IPS DF 6.9 (cell line): ENCODE results near the gene MACF1.

ENCODE experiments used
- DNase-seq: peaks from one replicate; pipeline ENCODE4 v3.0.0-alpha.2; 2013; ENCODE audit warnings: low read depth, low spot score
- H3K27ac ChIP-seq: one replicate; pipeline ENCODE4 v1.5.1; 2013; ENCODE audit warnings: low read length, control low read depth
- H3K27me3 ChIP-seq: 2 replicates; pipeline ENCODE4 v1.6.1; 2013; ENCODE audit warnings: mild to moderate bottlenecking, low read length; ENCODE audit not compliant: control insufficient read depth, insufficient read depth
- H3K36me3 ChIP-seq: 2 replicates; pipeline ENCODE4 v1.6.1; 2013; ENCODE audit warnings: low read length; ENCODE audit not compliant: control insufficient read depth, insufficient read depth
- H3K4me1 ChIP-seq: 2 replicates; pipeline ENCODE4 v1.6.1; 2013; ENCODE audit warnings: low read length; ENCODE audit not compliant: control insufficient read depth, insufficient read depth
- H3K4me3 ChIP-seq: 2 replicates; pipeline ENCODE4 v1.5.1; 2013; ENCODE audit warnings: mild to moderate bottlenecking, low read length
- H3K9me3 ChIP-seq: 2 replicates; pipeline ENCODE4 v1.6.1; 2013; ENCODE audit warnings: low read length, inconsistent platforms; ENCODE audit not compliant: control insufficient read depth, insufficient read depth
- whole genome bisulfite sequencing: extraction: QIAGEN DNeasy Blood & Tissue Kit; methylation state at CpG from one replicate; pipeline ENCODE4 v1.1.7; 2013; ENCODE audit warnings: mixed read lengths, missing lambda C conversion rate; ENCODE audit not compliant: insufficient read length, insufficient coverage; 5-methylcytosine and 5-hydroxymethylcytosine counted together

The MACF1 gene

GRCh38 chr1:39427912-39428311 is 223.4 kb downstream of the MACF1 start:
- H3K9me3 ChIP-seq, result no peaks in the 10 kb centered on the region
- no peak overlapping the region for H3K27ac ChIP-seq
- no peaks in the 10 kb centered on the region for H3K27me3 ChIP-seq
- H3K36me3 ChIP-seq, result peaks cover 12% of the 10 kb centered on the region; the same call in 1 of the 2 replicates
- H3K4me1 ChIP-seq, result no peaks in the 10 kb centered on the region
- no peak overlapping the region for H3K4me3 ChIP-seq
- WGBS, result no CpG with 5 or more reads among the region's 4 CpGs
- no peak for DNase-seq

- no peak for DNase-seq
- H3K36me3 ChIP-seq, result peaks cover 20% of the 10 kb centered on the region; the same call in 1 of the 2 replicates
- WGBS, result no CpG with 5 or more reads among the region's 5 CpGs
These were observed 227.4 kb downstream of the MACF1 start for GRCh38 chr1:39431927-39432326.

GRCh38 chr1:39434797-39435395 is 230.4 kb downstream of the MACF1 start:
- no peak for DNase-seq
- H3K4me1 ChIP-seq, result no peaks in the 10 kb centered on the region; the same call in 1 of the 2 replicates
- no peaks in the 10 kb centered on the region for H3K27me3 ChIP-seq
- WGBS, result no CpG with 5 or more reads among the region's 3 CpGs
- peaks cover 18% of the 10 kb centered on the region; the same call in 1 of the 2 replicates for H3K36me3 ChIP-seq
- no peak overlapping the region for H3K27ac ChIP-seq
- no peak overlapping the region for H3K4me3 ChIP-seq
- H3K9me3 ChIP-seq, result no peaks in the 10 kb centered on the region

More at GRCh38 chr1:39431927-39432326, 227.4 kb downstream of the MACF1 start:
- H3K4me1 ChIP-seq, result no peaks in the 10 kb centered on the region; the same call in 1 of the 2 replicates
- no peaks in the 10 kb centered on the region for H3K9me3 ChIP-seq
- H3K27me3 ChIP-seq, result no peaks in the 10 kb centered on the region
- no peak overlapping the region for H3K4me3 ChIP-seq
- H3K27ac ChIP-seq, result no peak overlapping the region

GRCh38 chr1:39435597-39435996 is 231.1 kb downstream of the MACF1 start:
- H3K9me3 ChIP-seq, result no peaks in the 10 kb centered on the region
- no peak overlapping the region for H3K27ac ChIP-seq
- H3K4me1 ChIP-seq, result no peaks in the 10 kb centered on the region; the same call in 1 of the 2 replicates
- H3K36me3 ChIP-seq, result peaks cover 18% of the 10 kb centered on the region; the same call in 1 of the 2 replicates
- DNase-seq, result no peak
- H3K4me3 ChIP-seq, result no peak overlapping the region
- no peaks in the 10 kb centered on the region for H3K27me3 ChIP-seq
- no CpG with 5 or more reads among the region's 5 CpGs for WGBS

- Histone ChIP-seq H3K9me3 (no peaks in the 10 kb centered on the region), H3K36me3 (peaks cover 22% of the 10 kb centered on the region; the same call in 1 of the 2 replicates), H3K27ac (no peak overlapping the region), H3K4me3 (no peak overlapping the region), H3K27me3 (no peaks in the 10 kb centered on the region), H3K4me1 (no peaks in the 10 kb centered on the region; the same call in 1 of the 2 replicates)
- DNase-seq, result no peak
- no CpG with 5 or more reads among the region's 3 CpGs for WGBS
These were observed 232.3 kb downstream of the MACF1 start for GRCh38 chr1:39436842-39437241.

- Histone ChIP-seq H3K9me3 (no peaks in the 10 kb centered on the region), H3K4me1 (no peaks in the 10 kb centered on the region; the same call in 1 of the 2 replicates), H3K36me3 (peaks cover 30% of the 10 kb centered on the region; the same call in 1 of the 2 replicates), H3K27me3 (no peaks in the 10 kb centered on the region), H3K27ac (no peak overlapping the region), H3K4me3 (no peak overlapping the region)
- DNase-seq, result no peak
- WGBS, result no CpG with 5 or more reads among the region's 2 CpGs
These were observed 233.5 kb downstream of the MACF1 start for GRCh38 chr1:39438042-39438441.

- WGBS, result no CpG with 5 or more reads among the region's 2 CpGs
These were observed 236.4 kb downstream of the MACF1 start for GRCh38 chr1:39440856-39441255.

GRCh38 chr1:39441797-39442196 is 237.3 kb downstream of the MACF1 start:
- Histone ChIP-seq H3K4me3 (no peak overlapping the region), H3K9me3 (no peaks in the 10 kb centered on the region), H3K4me1 (no peaks in the 10 kb centered on the region), H3K36me3 (peaks cover 28% of the 10 kb centered on the region; the same call in 1 of the 2 replicates), H3K27me3 (no peaks in the 10 kb centered on the region), H3K27ac (no peak overlapping the region)
- DNase-seq, result no peak

More at GRCh38 chr1:39440856-39441255, 236.4 kb downstream of the MACF1 start:
- DNase-seq, result no peak
- H3K27me3 ChIP-seq, result no peaks in the 10 kb centered on the region
- H3K36me3 ChIP-seq, result peaks cover 28% of the 10 kb centered on the region; the same call in 1 of the 2 replicates
- H3K4me3 ChIP-seq, result no peak overlapping the region
- no peaks in the 10 kb centered on the region for H3K4me1 ChIP-seq
- H3K27ac ChIP-seq, result no peak overlapping the region
- no peaks in the 10 kb centered on the region for H3K9me3 ChIP-seq

GRCh38 chr1:39445573-39445972 is 241.1 kb downstream of the MACF1 start:
- no peaks in the 10 kb centered on the region for H3K27me3 ChIP-seq
- DNase-seq, result no peak
- WGBS, result no CpG with 5 or more reads among the region's 2 CpGs
- H3K9me3 ChIP-seq, result no peaks in the 10 kb centered on the region
- peaks cover 32% of the 10 kb centered on the region; the same call in 1 of the 2 replicates for H3K36me3 ChIP-seq
- H3K4me1 ChIP-seq, result no peaks in the 10 kb centered on the region
- no peak overlapping the region for H3K4me3 ChIP-seq
- no peak overlapping the region for H3K27ac ChIP-seq

GRCh38 chr1:39446986-39447567 is 242.6 kb downstream of the MACF1 start:
- H3K4me1 ChIP-seq, result no peaks in the 10 kb centered on the region
- no peak for DNase-seq
- H3K27ac ChIP-seq, result no peak overlapping the region
- H3K9me3 ChIP-seq, result no peaks in the 10 kb centered on the region
- no peak overlapping the region for H3K4me3 ChIP-seq
- H3K27me3 ChIP-seq, result no peaks in the 10 kb centered on the region
- peaks cover 29% of the 10 kb centered on the region; the same call in 1 of the 2 replicates for H3K36me3 ChIP-seq
- no CpG with 5 or more reads among the region's 5 CpGs for WGBS
